H1 (cell line): Measurements from ENCODE around the gene PHACTR1. TPM values are rescaled to one million over a fixed set of nuclear protein-coding genes. Genes with fewer than 3 reads are reported as not detected.

Experiments used
- CTCF ChIA-PET: fragments of 300-600 bp; sonication (Branson Sonifier 250); formaldehyde crosslinking; loops from one replicate; lab custom pipeline; 2021; ENCODE audit not compliant: partially characterized antibody; lab: Charles Lee
- POLR2A ChIA-PET: fragments of 300-600 bp; sonication (Branson Sonifier 250); formaldehyde crosslinking; loops from one replicate; lab custom pipeline; 2021; ENCODE audit warnings: inconsistent platforms; ENCODE audit not compliant: partially characterized antibody; lab: Charles Lee
- DNase-seq, 2 experiments: peaks; one replicate each; pipeline versions ENCODE4 v3.0.0 to v3.0.0-alpha.2; 2010 to 2022; ENCODE audit warnings: low spot score in 2 of 2, low read depth in 1 of 2, mixed read lengths in 1 of 2
- FAIRE-seq: peaks from 2 replicates; lab custom pipeline; 2011; peaks lifted over from hg19 to GRCh38; lab: Jason Lieb, UNC
- H2AFZ ChIP-seq: 2 replicates; pipeline ENCODE4 v1.8.1; 2012; ENCODE audit warnings: low read length, inconsistent platforms
- H2AK5ac ChIP-seq: 2 replicates; pipeline ENCODE4 v1.6.1; 2013; ENCODE audit warnings: low read depth, low read length
- H2BK120ac ChIP-seq: replicated peaks from 2 replicates; pipeline ENCODE3; 2013; ENCODE audit warnings: low read depth, low read length, inconsistent platforms
- H2BK12ac ChIP-seq: 2 replicates; pipeline ENCODE4 v1.6.1; 2013; ENCODE audit warnings: low read depth, low read length
- H2BK15ac ChIP-seq: 2 replicates; pipeline ENCODE4 v1.6.1; 2013; ENCODE audit warnings: low read length
- H2BK20ac ChIP-seq: 2 replicates; pipeline ENCODE4 v1.6.1; 2013; ENCODE audit warnings: low read length
- H2BK5ac ChIP-seq: 2 replicates; pipeline ENCODE4 v1.6.1; 2013; ENCODE audit warnings: low read depth, low read length
- H3K14ac ChIP-seq: 2 replicates; pipeline ENCODE4 v1.6.1; 2013; ENCODE audit warnings: inconsistent platforms; ENCODE audit not compliant: insufficient read length
- H3K18ac ChIP-seq: 2 replicates; pipeline ENCODE4 v1.6.1; 2013; ENCODE audit warnings: low read length; ENCODE audit errors: extremely low read depth
- H3K23ac ChIP-seq: 2 replicates; pipeline ENCODE4 v1.6.1; 2013; ENCODE audit warnings: inconsistent platforms; ENCODE audit not compliant: insufficient read length
- H3K23me2 ChIP-seq: 2 replicates; pipeline ENCODE4 v1.6.1; 2013; ENCODE audit warnings: low read depth, low read length
- H3K27ac ChIP-seq: 2 replicates; pipeline ENCODE4 v1.6.1; 2011; ENCODE audit warnings: low read depth, low read length, inconsistent platforms
- H3K27me3 ChIP-seq, 4 experiments: replicated peaks in 1 of 4; 1 replicate in 1 of 4; 2 replicates in 3 of 4; pipeline versions ENCODE4 v1.6.1 to v1.8.1; 2011 to 2013; ENCODE audit warnings: low read length in 3 of 4, mild to moderate bottlenecking in 3 of 4, inconsistent platforms in 2 of 4, mixed read lengths in 2 of 4, moderate library complexity in 1 of 4; ENCODE audit not compliant: control insufficient read depth in 3 of 4, insufficient read depth in 3 of 4; ENCODE audit errors: extremely low read depth in 1 of 4
- H3K36me3 ChIP-seq, 4 experiments: 2 replicates each; pipeline versions ENCODE4 v1.6.1 to v1.8.1; 2011 to 2013; ENCODE audit warnings: mild to moderate bottlenecking in 4 of 4, low read length in 3 of 4, moderate library complexity in 2 of 4, control low read depth in 1 of 4, inconsistent platforms in 1 of 4; ENCODE audit not compliant: insufficient read depth in 4 of 4, control insufficient read depth in 2 of 4
- H3K4ac ChIP-seq: replicated peaks from 2 replicates; pipeline ENCODE3; 2013; ENCODE audit warnings: low read length, low read depth, mixed read lengths, inconsistent platforms; ENCODE audit not compliant: insufficient read length
- H3K4me1 ChIP-seq, 4 experiments: replicated peaks in 1 of 4; 1 replicate in 1 of 4; 2 replicates in 3 of 4; pipeline versions ENCODE4 v1.6.1 to v1.8.1; 2011 to 2013; ENCODE audit warnings: low read length in 3 of 4, inconsistent platforms in 2 of 4, mixed read lengths in 1 of 4; ENCODE audit not compliant: insufficient read depth in 4 of 4, control insufficient read depth in 3 of 4
- H3K4me2 ChIP-seq, 2 experiments: 2 replicates each; pipeline versions ENCODE4 v1.6.1 to v1.8.1; 2011 to 2013; ENCODE audit warnings: low read depth in 2 of 2, low read length in 2 of 2, control low read depth in 1 of 2, inconsistent platforms in 1 of 2, mild to moderate bottlenecking in 1 of 2; ENCODE audit not compliant: insufficient read depth in 1 of 2
- H3K4me3 ChIP-seq, 4 experiments: fragments of 200-600, 300-600 bp in 1 of 4; sonication (generic), shearing (Covaris generic), sonication (Bioruptor Twin) in 1 of 4; 2 replicates each; pipeline versions ENCODE4 v1.5.1 to v1.8.1; 2011 to 2016; ENCODE audit warnings: low read length in 4 of 4, low read depth in 3 of 4, control low read depth in 2 of 4, inconsistent platforms in 2 of 4, mild to moderate bottlenecking in 2 of 4, mixed read lengths in 1 of 4, moderate library complexity in 1 of 4; ENCODE audit not compliant: insufficient read depth in 2 of 4; ENCODE audit errors: extremely low read depth in 1 of 4
- H3K56ac ChIP-seq: replicated peaks from 2 replicates; pipeline ENCODE3; 2013; ENCODE audit warnings: low read depth, mild to moderate bottlenecking, mixed read lengths, low read length, inconsistent platforms; ENCODE audit not compliant: insufficient read length
- H3K79me1 ChIP-seq: 2 replicates; pipeline ENCODE4 v1.6.1; 2013; ENCODE audit warnings: low read depth, low read length, control low read depth
- H3K79me2 ChIP-seq, 2 experiments: 2 replicates each; pipeline versions ENCODE4 v1.6.1 to v1.8.1; 2012 to 2013; ENCODE audit warnings: low read length in 2 of 2, mild to moderate bottlenecking in 2 of 2, inconsistent platforms in 1 of 2; ENCODE audit not compliant: insufficient read depth in 2 of 2, control insufficient read depth in 1 of 2
- H3K9ac ChIP-seq, 4 experiments: replicated peaks in 1 of 4; 1 replicate in 1 of 4; 2 replicates in 3 of 4; pipeline versions ENCODE4 v1.6.1 to v1.8.1; 2011 to 2013; ENCODE audit warnings: low read depth in 3 of 4, low read length in 3 of 4, control low read depth in 2 of 4, mild to moderate bottlenecking in 2 of 4, moderate library complexity in 2 of 4, inconsistent platforms in 1 of 4; ENCODE audit errors: extremely low read depth in 1 of 4
- H3K9me3 ChIP-seq, 2 experiments: 2 replicates each; pipeline versions ENCODE4 v1.6.1 to v1.8.1; 2012 to 2013; ENCODE audit warnings: mild to moderate bottlenecking in 2 of 2, moderate library complexity in 2 of 2, control low read depth in 1 of 2, inconsistent platforms in 1 of 2, low read depth in 1 of 2, low read length in 1 of 2, mixed read lengths in 1 of 2; ENCODE audit not compliant: insufficient read depth in 2 of 2
- H4K20me1 ChIP-seq, 2 experiments: replicated peaks in 1 of 2; 2 replicates each; pipeline versions ENCODE3 to v1.8.1; 2011 to 2013; ENCODE audit warnings: inconsistent platforms in 2 of 2, low read length in 2 of 2, mild to moderate bottlenecking in 1 of 2; ENCODE audit not compliant: insufficient read depth in 2 of 2, control insufficient read depth in 1 of 2
- H4K5ac ChIP-seq: 2 replicates; pipeline ENCODE4 v1.6.1; 2013; ENCODE audit warnings: low read length, low read depth, mixed read lengths, inconsistent platforms; ENCODE audit not compliant: insufficient read length
- H4K8ac ChIP-seq: 2 replicates; pipeline ENCODE4 v1.8.0; 2013; ENCODE audit warnings: mild to moderate bottlenecking, moderate library complexity, low read length, inconsistent platforms; ENCODE audit not compliant: insufficient read depth; ENCODE audit errors: extremely low read depth
- H4K91ac ChIP-seq: replicated peaks from 2 replicates; pipeline ENCODE3; 2013; ENCODE audit warnings: low read length, mixed read lengths, inconsistent platforms; ENCODE audit not compliant: insufficient read length
- CBX5 ChIP-seq: fragments of 300-800, 300-1000 bp; sonication (generic); IDR thresholded peaks from 2 replicates; pipeline ENCODE4 v1.7.1; 2016; ENCODE audit warnings: antibody characterized with exemption, low read length, low read depth
- CEBPB ChIP-seq: IDR thresholded peaks from 2 replicates; pipeline ENCODE4 v1.6.1; 2012; ENCODE audit warnings: low read depth, low read length
- CHD2 ChIP-seq: IDR thresholded peaks from 2 replicates; pipeline ENCODE4 v1.6.1; 2012; ENCODE audit warnings: low read length, improper control_type of control experiment
- EGR1 ChIP-seq: IDR thresholded peaks from 2 replicates; pipeline ENCODE4 v1.6.1; 2011; ENCODE audit warnings: low read depth, low read length, borderline replicate concordance
- GTF2F1 ChIP-seq: IDR thresholded peaks from 2 replicates; pipeline ENCODE4 v1.6.1; 2012; ENCODE audit warnings: low read depth, low read length, improper control_type of control experiment, borderline replicate concordance
- HDAC6 ChIP-seq: IDR thresholded peaks from one replicate; pipeline ENCODE4 v1.7.1; 2012; ENCODE audit warnings: low read depth, mild to moderate bottlenecking, inconsistent platforms, low read length, moderate library complexity
- RNF2 ChIP-seq: fragments of 200-900, 300-1000 bp; sonication (generic); IDR thresholded peaks from 2 replicates; pipeline ENCODE4 v1.7.1; 2016; ENCODE audit warnings: borderline replicate concordance, low read depth, mild to moderate bottlenecking, antibody characterized with exemption, low read length; ENCODE audit not compliant: poor library complexity, severe bottlenecking; ENCODE audit errors: missing control alignments
- SP1 ChIP-seq: IDR thresholded peaks from 2 replicates; pipeline ENCODE4 v1.6.1; 2011; ENCODE audit warnings: low read depth, low read length
- WGBS, 2 experiments: shearing (Covaris generic) in 1 of 2; methylation state at CpG; one replicate each; pipeline versions ENCODE4 v1.1.6 to v1.1.7; 2013 to 2015; ENCODE audit warnings: low lambda C conversion rate in 2 of 2, mixed read lengths in 2 of 2, inconsistent platforms in 1 of 2, low coverage in 1 of 2, missing lambda C conversion rate in 1 of 2; ENCODE audit not compliant: insufficient replicate concordance in 2 of 2, insufficient coverage in 1 of 2, insufficient read length in 1 of 2; ENCODE audit errors: extremely low coverage in 1 of 2, missing lambda C conversion rate in 1 of 2; 5-methylcytosine and 5-hydroxymethylcytosine counted together
- polyA plus RNA-seq, 7 experiments: library from polyadenylated mRNA; depleted of rRNA in 3 of 7; stranded (reverse) in 5 of 7; unstranded in 2 of 7; fragments of >200 nt in 5 of 7; fragments of 200-250 nt in 2 of 7; gene quantifications; 1 replicate in 5 of 7; 2 replicates in 1 of 7; 4 replicates in 1 of 7; pipeline versions ENCODE4 v1.2.1 to v1.2.3, GENCODE V29; 2011 to 2013; ENCODE audit warnings: missing spikeins in 2 of 7, mixed read lengths in 2 of 7
- total RNA-seq: library from RNA; stranded (reverse); fragmentation: NEBNext Ultra II Directional; extraction: Animal tissue kit (Norgen Biotek cat#: 25700); gene quantifications from 2 replicates; pipeline ENCODE4 v1.2.1, GENCODE V29; 2021

The PHACTR1 gene
- total and polyA plus RNA-seq, 2 of the 8 experiments (the other 6 are each of a cell fraction or from before 2014, with no cell fraction given): 3.9 to 17.1 TPM

DNA sequence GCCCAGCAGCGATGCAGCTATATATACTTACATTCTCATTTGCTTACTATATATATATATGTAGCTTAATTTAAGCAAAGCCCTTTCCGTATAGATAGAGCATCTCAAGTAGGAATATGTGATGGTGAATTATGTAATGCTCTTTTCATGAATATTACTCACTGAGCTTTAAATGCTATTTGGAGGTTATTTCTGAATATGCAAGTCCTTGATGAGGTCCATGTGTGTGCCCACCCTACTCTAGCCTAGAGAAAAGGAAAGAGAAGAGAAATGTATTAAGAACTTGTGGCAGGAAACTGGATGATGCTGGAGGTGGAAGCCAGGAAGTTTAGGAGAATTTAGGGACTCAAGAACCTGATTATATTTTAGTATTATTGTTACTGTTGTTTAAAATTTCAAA lies 63.2 kb downstream of the PHACTR1 start:
- H3K27ac ChIP-seq: no peak overlapping the region
- no peaks in the 10 kb centered on the region for H3K79me2 ChIP-seq
- WGBS, 2 experiments: 93% methylated on average over 2 of the region's 2 CpGs; no CpG with 5 or more reads in 1 of the 2 experiments
- no peak overlapping the region for H3K4ac ChIP-seq
- POLR2A ChIA-PET: interaction anchor here (0.9 to 1.1 kb wide), 2 partner anchors 18 to 51 kb away, joined by 3 to 4 read pairs; no protein-coding TSS in a partner anchor
- H2AK5ac ChIP-seq: no peak overlapping the region
- H3K14ac ChIP-seq: no peak overlapping the region
- H2BK12ac ChIP-seq: no peak overlapping the region
- CTCF ChIA-PET: interaction anchor here (0.7 to 1.6 kb wide), 4 partner anchors 21 to 114 kb away, joined by 3 to 6 read pairs (median 4); no protein-coding TSS in a partner anchor
- H3K79me1 ChIP-seq: no peaks in the 10 kb centered on the region
- H2BK120ac ChIP-seq: no peak overlapping the region
- no peak overlapping the region for H4K5ac ChIP-seq
- H4K20me1 ChIP-seq: no peaks in the 10 kb centered on the region
- TF ChIP-seq HDAC6: no peak
- TF ChIP-seq SP1: no peak
- TF ChIP-seq CBX5: no peak
- no peak for TF ChIP-seq RNF2
- no peak for TF ChIP-seq GTF2F1
- no peak for TF ChIP-seq CEBPB
- TF ChIP-seq EGR1: no peak
- TF ChIP-seq CHD2: no peak
- TF ChIP-seq, all 59 proteins: peak for 0
- DNase-seq (no peak), FAIRE-seq (no peak)
- Histone ChIP-seq H2AFZ (no peak overlapping the region), H3K36me3 (no peaks in the 10 kb centered on the region), H3K23ac (no peak overlapping the region), H3K18ac (no peak overlapping the region), H3K56ac (no peak overlapping the region), H4K91ac (no peak overlapping the region), H3K23me2 (no peaks in the 10 kb centered on the region; the same call in 1 of the 2 replicates), H2BK5ac (no peak overlapping the region), H2BK20ac (no peak overlapping the region), H4K8ac (no peak overlapping the region), H2BK15ac (no peak overlapping the region), H3K9me3 (no peaks in the 10 kb centered on the region), H3K4me3 (no peak overlapping the region), H3K4me1 (peaks cover 0 to 4% (median 0%) of the 10 kb centered on the region in 4 experiments; a peak in 3 of 7 replicates), H3K27me3 (no peaks in the 10 kb centered on the region), H3K4me2 (no peak overlapping the region), H3K9ac (no peak overlapping the region)
